HEK293 (cell line): Measurements from ENCODE around the gene NTMT1.

Source experiments
- CTCF ChIA-PET: fragments of 350-600 bp; formaldehyde crosslinking; extraction: SDS; loops from one replicate; lab custom pipeline; 2021; ENCODE audit warnings: antibody characterized with exemption; lab: Yijun Ruan, JAX
- POLR2A ChIA-PET: fragments of 300-600 bp; formaldehyde crosslinking; extraction: SDS; loops from one replicate; lab custom pipeline; 2020; ENCODE audit warnings: antibody characterized with exemption, inconsistent platforms; lab: Yijun Ruan, JAX
- H3K27ac ChIP-seq: fragments of 200-500 bp; sonication (Bioruptor generic); 2 replicates; pipeline ENCODE4 v1.5.1; 2014; ENCODE audit warnings: low read depth, low read length, control low read depth, inconsistent platforms; ENCODE audit errors: extremely low read depth
- H3K36me3 ChIP-seq, 2 experiments: fragments of 200-500 bp in 1 of 2; sonication (Bioruptor generic) in 1 of 2; 1 replicate in 1 of 2; 2 replicates in 1 of 2; pipeline ENCODE4 v1.5.1; 2014 to 2017; ENCODE audit warnings: inconsistent platforms in 2 of 2, low read length in 2 of 2; ENCODE audit not compliant: control insufficient read depth in 2 of 2, insufficient read depth in 1 of 2
- H3K4me1 ChIP-seq: fragments of 200-500 bp; sonication (Bioruptor generic); 2 replicates; pipeline ENCODE4 v1.5.1; 2014; ENCODE audit warnings: mild to moderate bottlenecking, low read length, inconsistent platforms; ENCODE audit not compliant: control insufficient read depth, insufficient read depth
- H3K4me3 ChIP-seq: 2 replicates; pipeline ENCODE4 v1.5.1; 2011; ENCODE audit warnings: low read depth, mild to moderate bottlenecking, control low read depth, low read length, moderate library complexity
- H3K9me3 ChIP-seq: fragments of 200-500 bp; sonication (Bioruptor generic); 2 replicates; pipeline ENCODE4 v1.5.1; 2014; ENCODE audit warnings: low read depth, low read length, inconsistent platforms; ENCODE audit not compliant: control insufficient read depth, insufficient read depth
- EGR2 ChIP-seq: fragments of 450-650 bp; formaldehyde crosslinking; IDR thresholded peaks from 2 replicates; pipeline ENCODE4 v1.5.1; 2016; ENCODE audit warnings: low read depth, missing biosample characterization, missing genetic modification characterization
- KLF1 ChIP-seq: fragments of 450-650 bp; formaldehyde crosslinking; IDR thresholded peaks from 2 replicates; pipeline ENCODE4 v1.5.1; 2016; ENCODE audit warnings: missing biosample characterization, missing genetic modification characterization
- KLF17 ChIP-seq: fragments of 450-650 bp; formaldehyde crosslinking; IDR thresholded peaks from 2 replicates; pipeline ENCODE4 v1.5.1; 2016; ENCODE audit warnings: missing biosample characterization, missing genetic modification characterization
- PRDM10 ChIP-seq: fragments of 450-650 bp; formaldehyde crosslinking; IDR thresholded peaks from 2 replicates; pipeline ENCODE4 v1.5.1; 2016; ENCODE audit warnings: missing biosample characterization, missing genetic modification characterization
- SP2 ChIP-seq: fragments of 450-650 bp; formaldehyde crosslinking; IDR thresholded peaks from 2 replicates; pipeline ENCODE4 v1.5.1; 2016; ENCODE audit warnings: missing biosample characterization, missing genetic modification characterization
- WT1 ChIP-seq: fragments of 450-650 bp; formaldehyde crosslinking; IDR thresholded peaks from 2 replicates; pipeline ENCODE4 v1.5.1; 2016; ENCODE audit warnings: missing biosample characterization, missing genetic modification characterization
- ZBTB1 ChIP-seq: fragments of 450-650 bp; formaldehyde crosslinking; IDR thresholded peaks from 2 replicates; pipeline ENCODE4 v1.5.1; 2016; ENCODE audit warnings: missing biosample characterization, missing genetic modification characterization
- ZBTB6 ChIP-seq: fragments of 450-650 bp; formaldehyde crosslinking; IDR thresholded peaks from 2 replicates; pipeline ENCODE4 v1.5.1; 2017; ENCODE audit warnings: missing biosample characterization, missing genetic modification characterization
- ZBTB7A ChIP-seq: fragments of 450-650 bp; formaldehyde crosslinking; IDR thresholded peaks from 2 replicates; pipeline ENCODE4 v1.5.1; 2016; ENCODE audit warnings: low read depth, missing biosample characterization, missing genetic modification characterization
- ZFHX2 ChIP-seq: fragments of 450-650 bp; formaldehyde crosslinking; conservative IDR thresholded peaks from 2 replicates; pipeline ENCODE4 v1.5.1; 2016; ENCODE audit warnings: missing biosample characterization, missing genetic modification characterization
- ZIC2 ChIP-seq: fragments of 450-650 bp; formaldehyde crosslinking; IDR thresholded peaks from 2 replicates; pipeline ENCODE4 v1.5.1; 2016; ENCODE audit warnings: missing biosample characterization, missing genetic modification characterization
- ZNF596 ChIP-seq: fragments of 450-650 bp; IDR thresholded peaks from 2 replicates; pipeline ENCODE4 v1.5.0; 2018; ENCODE audit warnings: missing biosample characterization, mild to moderate bottlenecking, missing genetic modification characterization, moderate library complexity
- ZNF600 ChIP-seq: fragments of 450-650 bp; formaldehyde crosslinking; IDR thresholded peaks from 2 replicates; pipeline ENCODE4 v1.5.1; 2016; ENCODE audit warnings: missing biosample characterization, missing genetic modification characterization
- ZNF610 ChIP-seq: fragments of 450-650 bp; formaldehyde crosslinking; IDR thresholded peaks from 2 replicates; pipeline ENCODE4 v1.5.1; 2016; ENCODE audit warnings: missing biosample characterization, missing genetic modification characterization, borderline replicate concordance
- ZNF623 ChIP-seq: fragments of 450-650 bp; formaldehyde crosslinking; IDR thresholded peaks from 2 replicates; pipeline ENCODE4 v1.5.1; 2016; ENCODE audit warnings: missing biosample characterization, missing genetic modification characterization
- ZNF843 ChIP-seq: fragments of 450-650 bp; formaldehyde crosslinking; IDR thresholded peaks from 2 replicates; pipeline ENCODE4 v1.5.1; 2016; ENCODE audit warnings: missing biosample characterization, missing genetic modification characterization

Gene NTMT1

GRCh38 chr9:129678844-129679243 is 52.9 kb downstream of the NTMT1 start:
- H3K4me1 ChIP-seq: no peaks in the 10 kb centered on the region
- H3K36me3 ChIP-seq: no peaks in the 10 kb centered on the region
- H3K9me3 ChIP-seq: no peaks in the 10 kb centered on the region
- TF ChIP-seq WT1 (tag by site-specific recombination) (no peak), ZNF623 (tag by site-specific recombination) (0 out of 2 replicates have a peak, but pooled peaks have one; percentile 21)
- ChIA-PET CTCF (no interaction called here), POLR2A (no interaction called here)
- H3K27ac ChIP-seq: no peak overlapping the region
- no peak overlapping the region for H3K4me3 ChIP-seq

- TF ChIP-seq ZNF610 (tag by site-specific recombination) (no peak), ZNF600 (tag by site-specific recombination) (peak; percentile 55; the same call in 1 of the 2 replicates), ZBTB6 (tag by site-specific recombination) (0 out of 2 replicates have a peak, but pooled peaks have one; percentile 10)
- TF ChIP-seq, all 188 proteins: peak for 2
- Histone ChIP-seq H3K9me3 (no peaks in the 10 kb centered on the region), H3K4me1 (no peaks in the 10 kb centered on the region), H3K36me3 (no peaks in the 10 kb centered on the region), H3K27ac (no peak overlapping the region), H3K4me3 (no peak overlapping the region)
- CTCF ChIA-PET: no interaction called here
- POLR2A ChIA-PET: no interaction called here
Observed at GRCh38 chr9:129679537-129679936, 53.6 kb downstream of the NTMT1 start.

- H3K4me3 ChIP-seq: no peak overlapping the region
- ChIA-PET POLR2A (no interaction called here), CTCF (interaction anchor here (1.0 to 1.1 kb wide), 2 partner anchors 26 to 44 kb away, joined by 4 read pairs; no protein-coding TSS in a partner anchor)
- TF ChIP-seq ZNF843 (tag by site-specific recombination): no peak
- peak; percentile 74 for TF ChIP-seq ZFHX2
- TF ChIP-seq ZBTB7A (tag by site-specific recombination): no peak
- 0 out of 2 replicates have a peak, but pooled peaks have one; percentile 15 for TF ChIP-seq KLF17
- peak; percentile 71 for TF ChIP-seq EGR2 (tag by site-specific recombination)
- TF ChIP-seq ZNF596 (tag by site-specific recombination): no peak
- 0 out of 2 replicates have a peak, but pooled peaks have one; percentile 10 for TF ChIP-seq ZIC2
- H3K27ac ChIP-seq: no peak overlapping the region
- H3K9me3 ChIP-seq: no peaks in the 10 kb centered on the region
- H3K36me3 ChIP-seq: no peaks in the 10 kb centered on the region
- H3K4me1 ChIP-seq: no peaks in the 10 kb centered on the region
Observed at GRCh38 chr9:129681924-129682323, 56.0 kb downstream of the NTMT1 start.

GRCh38 chr9:129682381-129682780 is 56.4 kb downstream of the NTMT1 start:
- POLR2A ChIA-PET: no interaction called here
- no peak overlapping the region for H3K27ac ChIP-seq
- H3K4me1 ChIP-seq: no peaks in the 10 kb centered on the region
- H3K9me3 ChIP-seq: no peaks in the 10 kb centered on the region
- no peak overlapping the region for H3K4me3 ChIP-seq
- TF ChIP-seq SP2 (tag by site-specific recombination): 0 out of 2 replicates have a peak, but pooled peaks have one; percentile 13
- TF ChIP-seq PRDM10 (tag by site-specific recombination): 0 out of 2 replicates have a peak, but pooled peaks have one; percentile 10
- no peak for TF ChIP-seq ZBTB1
- peak; percentile 96 for TF ChIP-seq KLF1
- TF ChIP-seq, all 188 proteins: peak for 3
- CTCF ChIA-PET: interaction anchor here (1.0 kb wide), 1 partner anchor 44 kb away, joined by 4 read pairs; no protein-coding TSS in a partner anchor
- no peaks in the 10 kb centered on the region for H3K36me3 ChIP-seq
